ENCODE data around the gene GOLT1B.
"Not testable (repeated sequence)": the region's sequence is repeated elsewhere in the genome, so short reads cannot be mapped to it uniquely, and the experiment has no call there.

GOLT1B gene

GRCh38 chr12:21501258-21502163 lies at the start of gene GOLT1B, which contains the start of gene RECQL:
TSS of gene GOLT1B (plus strand) at chr12:21501789. CDS start at chr12:21501924, 135 bp downstream.
TSS of gene RECQL (minus strand) at chr12:21501635. CDS start at chr12:21499570, 2,065 bp downstream.
- DNase-seq (ENCODE audit: low read depth in 2 of 2), result peak; percentile 67 to 79

- DNase-seq (ENCODE audit: low read depth in 2 of 2), result no peak
Observed at GRCh38 chr12:21453312-21453852, 48.2 kb upstream of the GOLT1B start.

- DNase-seq (ENCODE audit: low read depth in 2 of 2), result no peak
Observed at GRCh38 chr12:21456291-21456780, 45.3 kb upstream of the GOLT1B start.

GRCh38 chr12:21459474-21459873 lies 42.1 kb upstream of the GOLT1B start:
- no peak for DNase-seq (ENCODE audit: low read depth in 2 of 2)

GRCh38 chr12:21467334-21467733 lies 34.3 kb upstream of the GOLT1B start:
- not testable (repeated sequence) for DNase-seq (ENCODE audit: low read depth in 2 of 2)

- no peak for DNase-seq (ENCODE audit: low read depth in 2 of 2)
Observed at GRCh38 chr12:21471294-21471693, 30.3 kb upstream of the GOLT1B start.

- no peak for DNase-seq (ENCODE audit: low read depth in 2 of 2)
Observed at GRCh38 chr12:21472197-21472823, 29.3 kb upstream of the GOLT1B start.

GRCh38 chr12:21475552-21475951 lies 26.0 kb upstream of the GOLT1B start:
- DNase-seq (ENCODE audit: low read depth in 2 of 2), result no peak

GRCh38 chr12:21476949-21477348 lies 24.6 kb upstream of the GOLT1B start:
- DNase-seq (ENCODE audit: low read depth in 2 of 2), result no peak

- DNase-seq (ENCODE audit: low read depth in 2 of 2), result no peak
Observed at GRCh38 chr12:21478756-21479455, 22.7 kb upstream of the GOLT1B start.

GRCh38 chr12:21483531-21483930 lies 18.1 kb upstream of the GOLT1B start:
- no peak for DNase-seq (ENCODE audit: low read depth in 2 of 2)

GRCh38 chr12:21485998-21486397 lies 15.6 kb upstream of the GOLT1B start:
- no peak for DNase-seq (ENCODE audit: low read depth in 2 of 2)

GRCh38 chr12:21499765-21500164 lies 1.8 kb upstream of the GOLT1B start:
- no peak for DNase-seq (ENCODE audit: low read depth in 2 of 2)

GRCh38 chr12:21500786-21501257 lies 767 bp upstream of the GOLT1B start:
- no peak for DNase-seq (ENCODE audit: low read depth in 2 of 2)

- peak; percentile 13 to 20 for DNase-seq (ENCODE audit: low read depth in 2 of 2)
Observed at GRCh38 chr12:21502164-21502496, 541 bp downstream of the GOLT1B start.

GRCh38 chr12:21502872-21503271 lies 1.3 kb downstream of the GOLT1B start:
- DNase-seq (ENCODE audit: low read depth in 2 of 2), result no peak

GRCh38 chr12:21505888-21506287 lies 4.3 kb downstream of the GOLT1B start:
- no peak for DNase-seq (ENCODE audit: low read depth in 2 of 2)

- no peak for DNase-seq (ENCODE audit: low read depth in 2 of 2)
Observed at GRCh38 chr12:21507849-21508248, 6.3 kb downstream of the GOLT1B start.

- no peak for DNase-seq (ENCODE audit: low read depth in 2 of 2)
Observed at GRCh38 chr12:21509768-21510167, 8.2 kb downstream of the GOLT1B start.

- no peak for DNase-seq (ENCODE audit: low read depth in 2 of 2)
Observed at GRCh38 chr12:21516281-21516680, 14.7 kb downstream of the GOLT1B start.

GRCh38 chr12:21518451-21518850 lies 16.9 kb downstream of the GOLT1B start:
- no peak for DNase-seq (ENCODE audit: low read depth in 2 of 2)

GRCh38 chr12:21521541-21521940 lies 20.0 kb downstream of the GOLT1B start:
- DNase-seq (ENCODE audit: low read depth in 2 of 2), result no peak

Measured in stimulated activated CD8-positive, alpha-beta memory T cell treated with anti-CD3 and anti-CD28 coated beads, Interleukin-2, amount 100 ng/mL, for 48 hours (primary cell).